Activated B cell treated with CpG ODN at 0.5 μM for 24 hours (primary cell): Measurements from ENCODE around the gene UXS1. TPM values are rescaled to one million over a fixed set of nuclear protein-coding genes. Genes with fewer than 3 reads are reported as not detected.

Experiments used
- ATAC-seq: fragments of 200-7000 bp; cut with Tn5 transposase; one replicate; pipeline ENCODE4 v1.10.0; 2021; ENCODE audit warnings: low read depth, mild to moderate bottlenecking, moderate library complexity
- CTCF ChIA-PET: fragments of 350-600 bp; sonication (Branson Sonifier 250); formaldehyde crosslinking; loops from one replicate; lab custom pipeline; 2021; ENCODE audit warnings: antibody characterized with exemption; lab: Charles Lee
- POLR2A ChIA-PET: fragments of 350-600 bp; sonication (Branson Sonifier 250); formaldehyde crosslinking; loops from one replicate; lab custom pipeline; 2021; ENCODE audit warnings: antibody characterized with exemption; lab: Charles Lee
- DNase-seq: peaks from one replicate; pipeline ENCODE4 v3.0.0; 2022
- H3K27ac Mint-ChIP-seq: one replicate; pipeline ENCODE4 v1.8.0; 2020; ENCODE audit warnings: mixed read lengths
- H3K27me3 Mint-ChIP-seq: one replicate; pipeline ENCODE4 v1.8.0; 2021; ENCODE audit warnings: mixed read lengths
- H3K36me3 Mint-ChIP-seq: one replicate; pipeline ENCODE4 v1.8.0; 2021; ENCODE audit warnings: low read depth, mixed read lengths
- H3K4me1 Mint-ChIP-seq: one replicate; pipeline ENCODE4 v1.8.0; 2021; ENCODE audit warnings: mixed read lengths
- H3K4me3 Mint-ChIP-seq: one replicate; pipeline ENCODE4 v1.8.0; 2020; ENCODE audit warnings: mild to moderate bottlenecking, mixed read lengths
- H3K9me3 Mint-ChIP-seq: one replicate; pipeline ENCODE4 v1.8.0; 2020; ENCODE audit warnings: mixed read lengths
- intact Hi-C: fragments of 100-400 bp; cut with micrococcal nuclease; formaldehyde crosslinking; loops from one replicate; pipeline ENCODE4 v1.15.1; 2024
- total RNA-seq: library from RNA; stranded (reverse); gene quantifications from 2 replicates; pipeline ENCODE4 v1.2.3, GENCODE V29; 2022
- TF ChIP-seq, protein P1 (sequence below): fragments of 200-600 bp; IDR thresholded peaks from one replicate; pipeline ENCODE4 v1.8.0; 2022; ENCODE audit warnings: antibody characterized with exemption, mild to moderate bottlenecking

Gene UXS1
- total RNA-seq, 1 donor from 2014 or later: 24.2 TPM

GRCh38 chr2:106070181-106070580 lies 123.9 kb downstream of the UXS1 start:
- ChIA-PET POLR2A (no interaction called here), CTCF (no interaction called here)
- H3K9me3 Mint-ChIP-seq: no peaks in the 10 kb centered on the region

DNA sequence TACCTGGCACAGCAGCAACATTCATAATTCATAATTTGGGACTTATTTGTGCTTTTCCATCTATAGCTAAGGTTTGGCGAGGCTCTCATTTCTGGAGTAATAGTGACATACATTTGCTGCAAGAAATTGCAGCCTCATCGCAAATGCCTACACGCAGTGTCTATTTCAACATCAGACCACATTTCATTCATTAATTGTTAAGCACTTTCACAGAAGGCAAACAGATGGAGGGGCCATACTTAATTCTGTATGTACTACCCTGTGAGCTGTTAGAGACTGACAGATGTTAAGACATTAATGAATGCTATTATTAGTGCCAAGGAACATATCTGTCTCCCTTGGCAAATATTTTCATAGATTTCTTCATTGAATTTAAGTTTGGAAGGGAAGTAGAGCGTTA lies 125.7 kb downstream of the UXS1 start:
- H3K4me3 Mint-ChIP-seq: no peak overlapping the region
- H3K36me3 Mint-ChIP-seq: no peaks in the 10 kb centered on the region
- no peak overlapping the region for H3K27ac Mint-ChIP-seq
- H3K27me3 Mint-ChIP-seq: peaks cover 43% of the 10 kb centered on the region
- intact Hi-C loops: no loop called here
- H3K9me3 Mint-ChIP-seq: no peaks in the 10 kb centered on the region
- CTCF ChIA-PET: no interaction called here
- ATAC-seq: no peak
- no peak for DNase-seq
- peaks cover 10% of the 10 kb centered on the region for H3K4me1 Mint-ChIP-seq
- TF ChIP-seq, protein P1, sequence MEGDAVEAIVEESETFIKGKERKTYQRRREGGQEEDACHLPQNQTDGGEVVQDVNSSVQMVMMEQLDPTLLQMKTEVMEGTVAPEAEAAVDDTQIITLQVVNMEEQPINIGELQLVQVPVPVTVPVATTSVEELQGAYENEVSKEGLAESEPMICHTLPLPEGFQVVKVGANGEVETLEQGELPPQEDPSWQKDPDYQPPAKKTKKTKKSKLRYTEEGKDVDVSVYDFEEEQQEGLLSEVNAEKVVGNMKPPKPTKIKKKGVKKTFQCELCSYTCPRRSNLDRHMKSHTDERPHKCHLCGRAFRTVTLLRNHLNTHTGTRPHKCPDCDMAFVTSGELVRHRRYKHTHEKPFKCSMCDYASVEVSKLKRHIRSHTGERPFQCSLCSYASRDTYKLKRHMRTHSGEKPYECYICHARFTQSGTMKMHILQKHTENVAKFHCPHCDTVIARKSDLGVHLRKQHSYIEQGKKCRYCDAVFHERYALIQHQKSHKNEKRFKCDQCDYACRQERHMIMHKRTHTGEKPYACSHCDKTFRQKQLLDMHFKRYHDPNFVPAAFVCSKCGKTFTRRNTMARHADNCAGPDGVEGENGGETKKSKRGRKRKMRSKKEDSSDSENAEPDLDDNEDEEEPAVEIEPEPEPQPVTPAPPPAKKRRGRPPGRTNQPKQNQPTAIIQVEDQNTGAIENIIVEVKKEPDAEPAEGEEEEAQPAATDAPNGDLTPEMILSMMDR: no peak
- POLR2A ChIA-PET: no interaction called here

More at GRCh38 chr2:106070181-106070580, 123.9 kb downstream of the UXS1 start:
- peaks cover 31% of the 10 kb centered on the region for H3K27me3 Mint-ChIP-seq
- H3K4me1 Mint-ChIP-seq: peaks cover 7% of the 10 kb centered on the region
- ATAC-seq: no peak
- no peak overlapping the region for H3K27ac Mint-ChIP-seq
- H3K36me3 Mint-ChIP-seq: no peaks in the 10 kb centered on the region
- TF ChIP-seq, protein P1: no peak
- H3K4me3 Mint-ChIP-seq: no peak overlapping the region
- no peak for DNase-seq
- intact Hi-C loops: no loop called here

- Mint-ChIP-seq H3K4me3 (peak overlapping the region; percentile 44), H3K4me1 (peaks cover 10% of the 10 kb centered on the region), H3K36me3 (no peaks in the 10 kb centered on the region), H3K27me3 (peaks cover 41% of the 10 kb centered on the region), H3K27ac (no peak overlapping the region), H3K9me3 (no peaks in the 10 kb centered on the region)
- CTCF ChIA-PET: no interaction called here
- TF ChIP-seq, protein P1: no peak
- intact Hi-C loops: no loop called here
- ATAC-seq (no peak), DNase-seq (no peak)
- POLR2A ChIA-PET: no interaction called here
Observed at GRCh38 chr2:106065983-106066820, 127.9 kb downstream of the UXS1 start.

- ATAC-seq (no peak), DNase-seq (no peak)
- peak overlapping the region; percentile 44 for H3K4me3 Mint-ChIP-seq
- intact Hi-C loops: no loop called here
- peaks cover 41% of the 10 kb centered on the region for H3K27me3 Mint-ChIP-seq
- no peaks in the 10 kb centered on the region for H3K36me3 Mint-ChIP-seq
- H3K9me3 Mint-ChIP-seq: no peaks in the 10 kb centered on the region
- TF ChIP-seq, protein P1: no peak
- CTCF ChIA-PET: no interaction called here
- no peak overlapping the region for H3K27ac Mint-ChIP-seq
- H3K4me1 Mint-ChIP-seq: peaks cover 10% of the 10 kb centered on the region
- POLR2A ChIA-PET: no interaction called here
Observed at GRCh38 chr2:106065268-106065982, 128.7 kb downstream of the UXS1 start.

DNA sequence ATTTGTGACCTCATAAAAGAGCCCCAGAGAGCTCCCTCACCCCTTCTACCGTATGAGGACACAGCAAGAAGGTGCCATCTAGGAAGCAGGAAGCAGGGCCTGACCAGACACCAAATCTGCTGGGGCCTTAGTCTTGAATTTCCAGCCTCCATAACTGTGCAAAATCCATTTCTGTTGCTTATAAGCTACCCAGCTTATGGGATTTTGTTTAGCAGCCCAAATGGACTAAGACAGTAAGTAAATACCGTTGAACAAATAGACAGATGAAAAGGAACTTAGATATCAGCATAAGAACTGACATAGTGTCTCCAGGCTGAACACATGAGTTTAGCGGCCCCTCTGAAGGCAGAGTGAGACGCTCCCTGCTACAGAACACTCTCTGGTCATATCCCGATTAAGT lies 130.9 kb downstream of the UXS1 start:
- ChIA-PET CTCF (no interaction called here), POLR2A (no interaction called here)
- DNase-seq: no peak
- Mint-ChIP-seq H3K9me3 (no peaks in the 10 kb centered on the region), H3K4me1 (peaks cover 10% of the 10 kb centered on the region), H3K27me3 (peaks cover 30% of the 10 kb centered on the region), H3K27ac (no peak overlapping the region), H3K4me3 (no peak overlapping the region), H3K36me3 (no peaks in the 10 kb centered on the region)
- TF ChIP-seq, protein P1: no peak
- ATAC-seq: no peak
- intact Hi-C loops: no loop called here
